SK-N-MC (cell line): ENCODE measurements around the gene PRPH2.

Source experiments
- EZH2 ChIP-seq: fragments of 200-600 bp; sonication (generic); IDR thresholded peaks from one replicate; pipeline ENCODE4 v1.6.1; 2017; ENCODE audit warnings: antibody characterized with exemption
- FOXP2 ChIP-seq: optimal IDR thresholded peaks from 2 replicates; pipeline ENCODE3; 2011; ENCODE audit warnings: mild to moderate bottlenecking, moderate library complexity; ENCODE audit not compliant: insufficient read depth; ENCODE audit errors: extremely low read length, control extremely low read depth
- POLR2AphosphoS5 ChIP-seq: IDR thresholded peaks from 2 replicates; pipeline ENCODE4 v1.6.1; 2012; ENCODE audit warnings: mild to moderate bottlenecking, low read depth, low read length, borderline replicate concordance

- TF ChIP-seq FOXP2 (no peak), POLR2AphosphoS5 (no peak), EZH2 (no peak)
These were observed 14.3 kb downstream of the PRPH2 start for GRCh38 chr6:42708096-42708495.
